HEK293 (cell line): ENCODE results near the gene P2RY11.

Experiments
- CTCF ChIA-PET: fragments of 350-600 bp; formaldehyde crosslinking; extraction: SDS; loops from one replicate; lab custom pipeline; 2021; ENCODE audit warnings: antibody characterized with exemption; lab: Yijun Ruan, JAX
- POLR2A ChIA-PET: fragments of 300-600 bp; formaldehyde crosslinking; extraction: SDS; loops from one replicate; lab custom pipeline; 2020; ENCODE audit warnings: antibody characterized with exemption, inconsistent platforms; lab: Yijun Ruan, JAX
- H3K27ac ChIP-seq: fragments of 200-500 bp; sonication (Bioruptor generic); 2 replicates; pipeline ENCODE4 v1.5.1; 2014; ENCODE audit warnings: low read depth, low read length, control low read depth, inconsistent platforms; ENCODE audit errors: extremely low read depth
- H3K36me3 ChIP-seq, 2 experiments: fragments of 200-500 bp in 1 of 2; sonication (Bioruptor generic) in 1 of 2; 1 replicate in 1 of 2; 2 replicates in 1 of 2; pipeline ENCODE4 v1.5.1; 2014 to 2017; ENCODE audit warnings: inconsistent platforms in 2 of 2, low read length in 2 of 2; ENCODE audit not compliant: control insufficient read depth in 2 of 2, insufficient read depth in 1 of 2
- H3K4me1 ChIP-seq: fragments of 200-500 bp; sonication (Bioruptor generic); 2 replicates; pipeline ENCODE4 v1.5.1; 2014; ENCODE audit warnings: mild to moderate bottlenecking, low read length, inconsistent platforms; ENCODE audit not compliant: control insufficient read depth, insufficient read depth
- H3K4me3 ChIP-seq: 2 replicates; pipeline ENCODE4 v1.5.1; 2011; ENCODE audit warnings: low read depth, mild to moderate bottlenecking, control low read depth, low read length, moderate library complexity
- H3K9me3 ChIP-seq: fragments of 200-500 bp; sonication (Bioruptor generic); 2 replicates; pipeline ENCODE4 v1.5.1; 2014; ENCODE audit warnings: low read depth, low read length, inconsistent platforms; ENCODE audit not compliant: control insufficient read depth, insufficient read depth
- BCL11A ChIP-seq: fragments of 450-650 bp; formaldehyde crosslinking; IDR thresholded peaks from 2 replicates; pipeline ENCODE4 v1.5.1; 2016; ENCODE audit warnings: low read depth, missing biosample characterization, missing genetic modification characterization
- BCL6B ChIP-seq: fragments of 450-650 bp; formaldehyde crosslinking; IDR thresholded peaks from 2 replicates; pipeline ENCODE4 v1.5.1; 2017; ENCODE audit warnings: missing biosample characterization, missing genetic modification characterization
- ELK4 ChIP-seq: IDR thresholded peaks from 2 replicates; pipeline ENCODE4 v1.6.1; 2011; ENCODE audit warnings: mild to moderate bottlenecking, low read depth, low read length, borderline replicate concordance
- KLF1 ChIP-seq: fragments of 450-650 bp; formaldehyde crosslinking; IDR thresholded peaks from 2 replicates; pipeline ENCODE4 v1.5.1; 2016; ENCODE audit warnings: missing biosample characterization, missing genetic modification characterization
- KLF7 ChIP-seq: fragments of 450-650 bp; formaldehyde crosslinking; IDR thresholded peaks from 2 replicates; pipeline ENCODE4 v1.5.1; 2016; ENCODE audit warnings: missing biosample characterization, missing genetic modification characterization, borderline replicate concordance
- KLF9 ChIP-seq: fragments of 450-650 bp; formaldehyde crosslinking; IDR thresholded peaks from 2 replicates; pipeline ENCODE4 v1.5.1; 2016; ENCODE audit warnings: missing biosample characterization, missing genetic modification characterization, low read depth
- REPIN1 ChIP-seq: fragments of 450-650 bp; formaldehyde crosslinking; IDR thresholded peaks from 2 replicates; pipeline ENCODE4 v1.5.1; 2017; ENCODE audit warnings: missing biosample characterization, missing genetic modification characterization, low read depth
- SETDB1 ChIP-seq: IDR thresholded peaks from one replicate; pipeline ENCODE4 v1.6.1; 2017; ENCODE audit warnings: mild to moderate bottlenecking, low read length, moderate library complexity, mixed read lengths; ENCODE audit not compliant: insufficient read length
- ZBTB26 ChIP-seq: fragments of 450-650 bp; formaldehyde crosslinking; optimal IDR thresholded peaks from 2 replicates; pipeline ENCODE3; 2016; ENCODE audit warnings: missing biosample characterization, mild to moderate bottlenecking, missing genetic modification characterization
- ZFP69B ChIP-seq: fragments of 450-650 bp; formaldehyde crosslinking; IDR thresholded peaks from 2 replicates; pipeline ENCODE4 v1.5.1; 2016; ENCODE audit warnings: missing biosample characterization, missing genetic modification characterization
- ZIC2 ChIP-seq: fragments of 450-650 bp; formaldehyde crosslinking; IDR thresholded peaks from 2 replicates; pipeline ENCODE4 v1.5.1; 2016; ENCODE audit warnings: missing biosample characterization, missing genetic modification characterization
- ZNF140 ChIP-seq: fragments of 450-650 bp; formaldehyde crosslinking; IDR thresholded peaks from 2 replicates; pipeline ENCODE4 v1.5.1; 2016; ENCODE audit warnings: missing biosample characterization, missing genetic modification characterization
- ZNF184 ChIP-seq: fragments of 450-650 bp; IDR thresholded peaks from 2 replicates; pipeline ENCODE4 v1.5.1; 2018; ENCODE audit warnings: missing biosample characterization, mild to moderate bottlenecking, missing genetic modification characterization
- ZNF214 ChIP-seq: fragments of 450-650 bp; formaldehyde crosslinking; IDR thresholded peaks from 2 replicates; pipeline ENCODE4 v1.5.1; 2017; ENCODE audit warnings: missing biosample characterization, mild to moderate bottlenecking, missing genetic modification characterization, borderline replicate concordance
- ZNF280C ChIP-seq: fragments of 450-650 bp; formaldehyde crosslinking; IDR thresholded peaks from 2 replicates; pipeline ENCODE4 v1.5.1; 2016; ENCODE audit warnings: missing biosample characterization, missing genetic modification characterization
- ZNF324 ChIP-seq: fragments of 450-650 bp; formaldehyde crosslinking; IDR thresholded peaks from 2 replicates; pipeline ENCODE4 v1.5.1; 2016; ENCODE audit warnings: missing biosample characterization, missing genetic modification characterization
- ZNF350 ChIP-seq: fragments of 450-650 bp; formaldehyde crosslinking; IDR thresholded peaks from 2 replicates; pipeline ENCODE4 v1.5.0; 2017; ENCODE audit warnings: missing biosample characterization, mild to moderate bottlenecking, missing genetic modification characterization
- ZNF366 ChIP-seq: fragments of 450-650 bp; formaldehyde crosslinking; conservative IDR thresholded peaks from 2 replicates; pipeline ENCODE4 v1.5.1; 2016; ENCODE audit warnings: missing biosample characterization, missing genetic modification characterization
- ZNF426 ChIP-seq: fragments of 450-650 bp; formaldehyde crosslinking; IDR thresholded peaks from 2 replicates; pipeline ENCODE4 v1.5.1; 2017; ENCODE audit warnings: missing biosample characterization, missing genetic modification characterization, mild to moderate bottlenecking, inconsistent platforms, moderate library complexity
- ZNF48 ChIP-seq: fragments of 450-650 bp; formaldehyde crosslinking; IDR thresholded peaks from 2 replicates; pipeline ENCODE4 v1.5.1; 2016; ENCODE audit warnings: missing biosample characterization, missing genetic modification characterization
- ZNF521 ChIP-seq: fragments of 450-650 bp; formaldehyde crosslinking; IDR thresholded peaks from 2 replicates; pipeline ENCODE4 v1.5.1; 2017; ENCODE audit warnings: missing biosample characterization, mild to moderate bottlenecking, missing genetic modification characterization
- ZNF596 ChIP-seq: fragments of 450-650 bp; IDR thresholded peaks from 2 replicates; pipeline ENCODE4 v1.5.0; 2018; ENCODE audit warnings: missing biosample characterization, mild to moderate bottlenecking, missing genetic modification characterization, moderate library complexity
- ZNF624 ChIP-seq: fragments of 450-650 bp; formaldehyde crosslinking; IDR thresholded peaks from 2 replicates; pipeline ENCODE4 v1.5.1; 2017; ENCODE audit warnings: missing biosample characterization, missing genetic modification characterization
- ZNF629 ChIP-seq: fragments of 450-650 bp; formaldehyde crosslinking; IDR thresholded peaks from 2 replicates; pipeline ENCODE4 v1.5.1; 2017; ENCODE audit warnings: missing biosample characterization, missing genetic modification characterization
- ZNF660 ChIP-seq: fragments of 450-650 bp; IDR thresholded peaks from 2 replicates; pipeline ENCODE4 v1.5.1; 2018; ENCODE audit warnings: missing biosample characterization, mild to moderate bottlenecking, missing genetic modification characterization
- ZSCAN16 ChIP-seq: fragments of 450-650 bp; formaldehyde crosslinking; IDR thresholded peaks from 2 replicates; pipeline ENCODE4 v1.5.1; 2016; ENCODE audit warnings: missing biosample characterization, missing genetic modification characterization

Gene P2RY11

GRCh38 chr19:10074153-10074552 lies 37.3 kb upstream of the P2RY11 start:
- Histone ChIP-seq H3K9me3 (no peaks in the 10 kb centered on the region), H3K36me3 (no peaks in the 10 kb centered on the region), H3K4me3 (no peak overlapping the region)
- CTCF ChIA-PET: interaction anchor here (0.6 to 1.8 kb wide), 3 partner anchors 10 to 1651 kb away, joined by 3 to 5 read pairs (median 3); no protein-coding TSS in a partner anchor
- TF ChIP-seq SETDB1 (peak; percentile 79), ZNF350 (tag by site-specific recombination) (peak; percentile 98), ZNF140 (no peak)
- TF ChIP-seq, all 188 proteins: peak for 2
- no peak overlapping the region for H3K27ac ChIP-seq
- no peaks in the 10 kb centered on the region for H3K4me1 ChIP-seq
- POLR2A ChIA-PET: interaction anchor here (0.7 kb wide), 1 partner anchor 22 kb away, joined by 5 read pairs; no protein-coding TSS in a partner anchor

- Histone ChIP-seq H3K27ac (no peak overlapping the region), H3K9me3 (no peaks in the 10 kb centered on the region), H3K36me3 (no peaks in the 10 kb centered on the region), H3K4me3 (no peak overlapping the region), H3K4me1 (no peaks in the 10 kb centered on the region)
- POLR2A ChIA-PET: no interaction called here
- no peak for TF ChIP-seq ZNF521 (tag by site-specific recombination)
- TF ChIP-seq ZNF624 (tag by site-specific recombination): no peak
- peak; percentile 79 for TF ChIP-seq ZNF366 (tag by site-specific recombination)
- TF ChIP-seq KLF9 (tag by site-specific recombination): no peak
- no peak for TF ChIP-seq ZFP69B (tag by site-specific recombination)
- CTCF ChIA-PET: interaction anchor here (0.9 kb wide), 1 partner anchor 174 kb away, joined by 7 read pairs; no protein-coding TSS in a partner anchor
These were observed 35.0 kb upstream of the P2RY11 start for GRCh38 chr19:10076535-10076934.

GRCh38 chr19:10078329-10078728 lies 33.2 kb upstream of the P2RY11 start:
- Histone ChIP-seq H3K4me1 (no peaks in the 10 kb centered on the region), H3K9me3 (no peaks in the 10 kb centered on the region), H3K4me3 (no peak overlapping the region), H3K27ac (no peak overlapping the region), H3K36me3 (no peaks in the 10 kb centered on the region)
- TF ChIP-seq ZNF596 (tag by site-specific recombination): no peak
- no peak for TF ChIP-seq ZIC2 (tag by site-specific recombination)
- no peak for TF ChIP-seq ZNF48 (tag by site-specific recombination)
- TF ChIP-seq ELK4: no peak
- no peak for TF ChIP-seq ZSCAN16 (tag by site-specific recombination)
- no peak for TF ChIP-seq ZNF660
- no peak for TF ChIP-seq ZNF426 (tag by site-specific recombination)
- no peak for TF ChIP-seq ZNF629 (tag by site-specific recombination)
- no peak for TF ChIP-seq KLF7 (tag by site-specific recombination)
- no peak for TF ChIP-seq ZNF184 (tag by site-specific recombination)
- TF ChIP-seq BCL6B (tag by site-specific recombination): no peak
- TF ChIP-seq ZNF280C (tag by site-specific recombination): no peak
- TF ChIP-seq BCL11A: no peak
- no peak for TF ChIP-seq REPIN1 (tag by site-specific recombination)
- TF ChIP-seq ZNF324: no peak
- TF ChIP-seq ZBTB26 (tag by site-specific recombination): no peak
- no peak for TF ChIP-seq KLF1
- no peak for TF ChIP-seq ZNF214 (tag by site-specific recombination)
- ChIA-PET CTCF (interaction anchor here (0.5 kb wide), 1 partner anchor 78 kb away, joined by 4 read pairs; no protein-coding TSS in a partner anchor), POLR2A (no interaction called here)
